22Rv1 (cell line): ENCODE measurements around the gene ANXA3.

Source experiments
- ZFX ChIP-seq: fragments of 450-650 bp; IDR thresholded peaks from 2 replicates; pipeline ENCODE4 v1.6.1; 2017; ENCODE audit warnings: antibody characterized with exemption, borderline replicate concordance
- TF ChIP-seq, protein P1 (sequence below): fragments of 450-650 bp; IDR thresholded peaks from 2 replicates; pipeline ENCODE4 v1.5.1; 2017; ENCODE audit warnings: mild to moderate bottlenecking

DNA sequence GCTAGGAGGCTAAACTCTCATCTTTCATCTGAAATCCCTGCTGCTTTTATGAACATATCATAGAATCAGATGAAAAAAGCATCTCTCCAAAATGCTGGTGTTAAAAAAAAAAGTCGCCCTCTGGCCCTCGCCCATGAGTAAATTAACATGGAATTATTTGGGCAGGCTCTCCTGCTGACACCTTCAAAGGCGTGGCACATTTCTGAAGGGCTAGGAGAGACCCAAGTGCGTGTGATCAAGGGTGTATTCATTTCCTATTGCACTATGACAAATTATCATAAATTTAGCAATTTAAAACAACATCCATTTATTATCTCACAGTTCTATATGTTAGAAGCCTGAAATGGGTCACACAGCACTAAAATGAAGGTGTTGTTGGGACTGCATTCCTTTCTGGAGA lies 5.1 kb downstream of the ANXA3 start:
- TF ChIP-seq, protein P1, sequence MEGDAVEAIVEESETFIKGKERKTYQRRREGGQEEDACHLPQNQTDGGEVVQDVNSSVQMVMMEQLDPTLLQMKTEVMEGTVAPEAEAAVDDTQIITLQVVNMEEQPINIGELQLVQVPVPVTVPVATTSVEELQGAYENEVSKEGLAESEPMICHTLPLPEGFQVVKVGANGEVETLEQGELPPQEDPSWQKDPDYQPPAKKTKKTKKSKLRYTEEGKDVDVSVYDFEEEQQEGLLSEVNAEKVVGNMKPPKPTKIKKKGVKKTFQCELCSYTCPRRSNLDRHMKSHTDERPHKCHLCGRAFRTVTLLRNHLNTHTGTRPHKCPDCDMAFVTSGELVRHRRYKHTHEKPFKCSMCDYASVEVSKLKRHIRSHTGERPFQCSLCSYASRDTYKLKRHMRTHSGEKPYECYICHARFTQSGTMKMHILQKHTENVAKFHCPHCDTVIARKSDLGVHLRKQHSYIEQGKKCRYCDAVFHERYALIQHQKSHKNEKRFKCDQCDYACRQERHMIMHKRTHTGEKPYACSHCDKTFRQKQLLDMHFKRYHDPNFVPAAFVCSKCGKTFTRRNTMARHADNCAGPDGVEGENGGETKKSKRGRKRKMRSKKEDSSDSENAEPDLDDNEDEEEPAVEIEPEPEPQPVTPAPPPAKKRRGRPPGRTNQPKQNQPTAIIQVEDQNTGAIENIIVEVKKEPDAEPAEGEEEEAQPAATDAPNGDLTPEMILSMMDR, result no peak
- no peak for TF ChIP-seq ZFX
